ENCODE measurements around the gene VTI1A. TPM values are rescaled to one million over a fixed set of nuclear protein-coding genes. Genes with fewer than 3 reads are reported as not detected.
A peak's percentile ranks its signal among the peaks of the same experiment; 100 is the strongest.

Gene VTI1A
- total RNA-seq, 4 donors from 2014 or later, result 21.5 to 50.6 (median 37.5) TPM

- Histone ChIP-seq H3K27me3 (no peaks in the 10 kb centered on the region), H3K27ac (no peak overlapping the region), H3K9me3 (no peaks in the 10 kb centered on the region), H3K4me3 (no peak overlapping the region), H3K36me3 (no peaks in the 10 kb centered on the region), H3K4me1 (peaks cover 0 to 8% of the 10 kb centered on the region in 2 donors)
- intact Hi-C loops (cut with DNase I; ENCODE audit: low total_unique reads), result no loop called here
- DNase-seq, result no peak
- TF ChIP-seq POLR2A (IDR thresholded peaks at IDR 0.05), result no peak
- TF ChIP-seq, protein P1, sequence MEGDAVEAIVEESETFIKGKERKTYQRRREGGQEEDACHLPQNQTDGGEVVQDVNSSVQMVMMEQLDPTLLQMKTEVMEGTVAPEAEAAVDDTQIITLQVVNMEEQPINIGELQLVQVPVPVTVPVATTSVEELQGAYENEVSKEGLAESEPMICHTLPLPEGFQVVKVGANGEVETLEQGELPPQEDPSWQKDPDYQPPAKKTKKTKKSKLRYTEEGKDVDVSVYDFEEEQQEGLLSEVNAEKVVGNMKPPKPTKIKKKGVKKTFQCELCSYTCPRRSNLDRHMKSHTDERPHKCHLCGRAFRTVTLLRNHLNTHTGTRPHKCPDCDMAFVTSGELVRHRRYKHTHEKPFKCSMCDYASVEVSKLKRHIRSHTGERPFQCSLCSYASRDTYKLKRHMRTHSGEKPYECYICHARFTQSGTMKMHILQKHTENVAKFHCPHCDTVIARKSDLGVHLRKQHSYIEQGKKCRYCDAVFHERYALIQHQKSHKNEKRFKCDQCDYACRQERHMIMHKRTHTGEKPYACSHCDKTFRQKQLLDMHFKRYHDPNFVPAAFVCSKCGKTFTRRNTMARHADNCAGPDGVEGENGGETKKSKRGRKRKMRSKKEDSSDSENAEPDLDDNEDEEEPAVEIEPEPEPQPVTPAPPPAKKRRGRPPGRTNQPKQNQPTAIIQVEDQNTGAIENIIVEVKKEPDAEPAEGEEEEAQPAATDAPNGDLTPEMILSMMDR (IDR thresholded peaks at IDR 0.05), result no peak
Measured at GRCh38 chr10:112750427-112751167, 303.6 kb downstream of the VTI1A start.

GRCh38 chr10:112751651-112752050 lies 304.6 kb downstream of the VTI1A start:
- Histone ChIP-seq H3K27me3 (no peaks in the 10 kb centered on the region), H3K4me3 (no peak overlapping the region), H3K36me3 (no peaks in the 10 kb centered on the region), H3K4me1 (peaks cover 0 to 8% of the 10 kb centered on the region in 2 donors), H3K27ac (no peak overlapping the region), H3K9me3 (no peaks in the 10 kb centered on the region)
- intact Hi-C loops (cut with DNase I; ENCODE audit: low total_unique reads), result no loop called here
- no peak for DNase-seq
- TF ChIP-seq, protein P1 (IDR thresholded peaks at IDR 0.05), result no peak
- no peak for TF ChIP-seq POLR2A (IDR thresholded peaks at IDR 0.05)

DNA sequence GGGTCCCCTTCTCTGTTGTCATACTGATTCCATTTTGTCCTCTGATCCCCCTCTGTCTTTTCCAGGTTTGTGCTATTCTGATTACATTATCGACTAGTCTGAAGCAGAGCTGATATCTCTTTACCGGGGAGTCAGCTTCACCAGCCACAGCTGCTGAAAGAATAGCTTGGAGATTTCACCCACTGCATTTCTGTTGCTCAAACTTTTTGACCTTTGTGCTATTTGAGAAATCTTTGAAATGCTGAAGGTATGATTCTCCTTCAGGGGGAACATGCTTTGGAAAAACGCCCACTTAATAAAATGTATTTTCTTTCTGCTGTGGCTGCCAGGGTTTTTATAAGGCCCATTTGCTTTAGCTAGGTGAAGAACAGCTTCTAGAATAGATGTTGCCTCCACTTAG lies 305.3 kb downstream of the VTI1A start:
- no peak overlapping the region for H3K27ac ChIP-seq
- no peaks in the 10 kb centered on the region for H3K36me3 ChIP-seq
- H3K4me3 ChIP-seq, result no peak overlapping the region
- no peaks in the 10 kb centered on the region for H3K27me3 ChIP-seq
- no peaks in the 10 kb centered on the region for H3K9me3 ChIP-seq
- peaks cover 0 to 8% of the 10 kb centered on the region in 2 donors for H3K4me1 ChIP-seq
- no peak for TF ChIP-seq POLR2A (IDR thresholded peaks at IDR 0.05)
- TF ChIP-seq, protein P1 (IDR thresholded peaks at IDR 0.05), result no peak
- DNase-seq, result no peak
- intact Hi-C loops (cut with DNase I; ENCODE audit: low total_unique reads), result no loop called here

DNA sequence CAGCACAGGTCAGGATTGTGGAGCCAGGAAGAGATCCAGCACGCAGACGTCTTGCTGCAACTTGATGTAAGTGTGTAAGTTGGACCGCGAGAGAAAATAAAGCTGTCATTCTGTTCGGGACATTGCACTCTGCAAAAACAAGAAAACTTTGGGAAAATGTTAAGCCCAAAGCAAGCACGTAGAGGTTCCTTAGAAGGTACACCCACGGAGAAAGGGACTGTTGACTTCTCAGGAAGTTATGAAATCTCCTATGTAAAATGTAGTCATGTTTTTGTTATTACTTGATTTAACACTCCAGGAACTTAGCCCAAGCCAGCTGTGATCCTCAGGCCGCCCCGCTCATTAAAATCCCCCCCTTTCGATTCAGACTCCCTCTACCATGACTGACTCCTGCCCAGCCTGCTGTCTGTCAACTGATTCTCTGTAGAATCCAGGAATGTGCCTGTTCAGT lies 307.0 kb downstream of the VTI1A start:
- intact Hi-C loops (cut with DNase I; ENCODE audit: low total_unique reads), result no loop called here
- H3K27ac ChIP-seq, result peak overlapping the region; percentile 22 to 54
- TF ChIP-seq, protein P1 (IDR thresholded peaks at IDR 0.05), result no peak
- TF ChIP-seq POLR2A (IDR thresholded peaks at IDR 0.05), result no peak

DNA sequence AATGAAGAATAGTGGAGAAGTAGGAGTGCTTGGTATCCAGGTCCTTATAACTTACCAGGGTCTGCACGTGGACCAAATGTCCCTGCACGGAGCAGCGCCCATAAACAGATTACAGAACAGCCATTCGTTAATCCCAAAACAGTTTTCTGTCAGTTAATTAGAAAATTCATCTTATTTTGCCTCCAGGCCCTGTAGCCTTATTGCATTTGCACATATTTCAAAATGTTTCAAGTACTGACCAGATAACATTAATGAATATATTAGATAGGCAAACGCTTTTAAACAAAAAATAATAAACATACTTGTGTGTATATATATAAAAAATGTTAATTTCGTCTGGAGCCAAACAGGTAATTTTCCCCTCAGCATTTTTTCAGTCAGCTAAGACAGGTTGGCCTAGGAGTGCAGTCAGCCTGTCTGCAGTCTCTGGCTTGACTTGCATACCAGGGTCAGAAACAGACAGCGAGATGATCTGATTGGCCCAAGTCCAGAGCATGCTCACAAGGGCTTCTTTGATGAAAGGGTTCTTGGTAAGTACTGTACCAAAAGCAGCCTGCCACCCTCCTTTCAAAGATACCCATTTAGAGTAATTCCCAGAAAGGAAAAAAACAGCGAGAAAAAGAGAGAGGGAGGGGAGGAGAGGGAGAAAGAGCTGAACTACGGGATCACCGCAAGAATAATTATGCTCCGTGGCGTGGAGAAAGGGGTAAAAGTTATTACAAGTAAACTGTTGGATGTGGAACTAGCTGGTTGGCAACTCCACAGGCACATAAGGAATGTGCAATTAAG lies 308.6 kb downstream of the VTI1A start:
- Histone ChIP-seq H3K36me3 (no peaks in the 10 kb centered on the region), H3K9me3 (no peaks in the 10 kb centered on the region), H3K27me3 (no peaks in the 10 kb centered on the region), H3K27ac (no peak overlapping the region), H3K4me3 (no peak overlapping the region), H3K4me1 (peaks cover 0 to 8% of the 10 kb centered on the region in 2 donors)
- no peak for TF ChIP-seq POLR2A (IDR thresholded peaks at IDR 0.05)
- TF ChIP-seq, protein P1 (IDR thresholded peaks at IDR 0.05), result no peak
- DNase-seq, result no peak
- intact Hi-C loops (cut with DNase I; ENCODE audit: low total_unique reads), result no loop called here

More for the DNA sequence above, 307.0 kb downstream of the VTI1A start:
- Histone ChIP-seq H3K9me3 (no peaks in the 10 kb centered on the region), H3K4me1 (peaks cover 0 to 8% of the 10 kb centered on the region in 2 donors), H3K27me3 (no peaks in the 10 kb centered on the region), H3K36me3 (no peaks in the 10 kb centered on the region), H3K4me3 (peak overlapping the region in 1 of 2 donors; percentile 10)
- DNase-seq, result peak in 1 of 2 donors; percentile 44

Data from uterus (tissue), 4 donors.